ENCODE results near the gene IRF2. TPM values are rescaled to one million over a fixed set of nuclear protein-coding genes. Genes with fewer than 3 reads are reported as not detected.
A peak's percentile ranks its signal among the peaks of the same experiment; 100 is the strongest.

The IRF2 gene
- total and polyA plus RNA-seq, 2 experiments from 2014 or later = 12.8 to 14.2 TPM

DNA sequence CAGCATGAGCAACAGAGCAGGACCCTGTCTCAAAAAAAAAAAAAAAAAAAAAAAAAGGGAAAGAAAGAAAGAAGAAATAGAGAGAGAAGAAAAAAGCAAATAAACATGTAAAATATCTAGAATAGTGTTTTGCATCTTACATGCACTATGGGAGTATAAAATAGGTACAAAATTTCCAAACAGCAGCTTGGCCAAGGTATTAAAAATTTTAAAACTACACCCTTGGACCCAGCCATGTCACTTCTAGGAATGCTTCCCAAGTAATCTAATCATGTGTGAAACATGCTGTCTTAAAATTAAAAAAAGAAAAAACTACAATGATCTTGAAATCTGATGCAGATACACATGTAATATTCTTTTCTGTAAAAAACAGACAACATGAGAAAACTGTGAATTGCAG is 21.6 kb downstream of the IRF2 start:
- Histone ChIP-seq H3K4me2 (ENCODE audit: unreplicated experiment) (peak overlapping the region; percentile 79), H4K20me1 (ENCODE audit: insufficient read depth) (no peaks in the 10 kb centered on the region), H3K4me3 (no peak overlapping the region), H3K9me3 (ENCODE audit: low read depth) (no peaks in the 10 kb centered on the region), H3K36me3 (ENCODE audit: low read depth) (no peaks in the 10 kb centered on the region), H3K79me2 (ENCODE audit: insufficient read depth) (peaks cover 98% of the 10 kb centered on the region), H3K4me1 (ENCODE audit: insufficient read depth) (peaks cover 44% of the 10 kb centered on the region), H3K9ac (no peak overlapping the region), H3K27ac (no peak overlapping the region), H2AFZ (no peak overlapping the region), H3K9me2 (ENCODE audit: insufficient read depth) (no peaks in the 10 kb centered on the region), H3K27me3 (replicated peaks; ENCODE audit: insufficient read depth) (no peaks in the 10 kb centered on the region), H3F3A (ENCODE audit: insufficient read depth) (peaks cover 26% of the 10 kb centered on the region; the same call in 1 of the 2 replicates)
- no peak for TF ChIP-seq EZH2 (IDR thresholded peaks at IDR 0.05; ENCODE audit: insufficient read depth, poor library complexity, severe bottlenecking)
- TF ChIP-seq EZH2phosphoT487 (IDR thresholded peaks at IDR 0.05; ENCODE audit: insufficient read depth, low read depth) = no peak
- in situ Hi-C loops (cut with MboI) = no loop called here
- no peak for DNase-seq

DNA sequence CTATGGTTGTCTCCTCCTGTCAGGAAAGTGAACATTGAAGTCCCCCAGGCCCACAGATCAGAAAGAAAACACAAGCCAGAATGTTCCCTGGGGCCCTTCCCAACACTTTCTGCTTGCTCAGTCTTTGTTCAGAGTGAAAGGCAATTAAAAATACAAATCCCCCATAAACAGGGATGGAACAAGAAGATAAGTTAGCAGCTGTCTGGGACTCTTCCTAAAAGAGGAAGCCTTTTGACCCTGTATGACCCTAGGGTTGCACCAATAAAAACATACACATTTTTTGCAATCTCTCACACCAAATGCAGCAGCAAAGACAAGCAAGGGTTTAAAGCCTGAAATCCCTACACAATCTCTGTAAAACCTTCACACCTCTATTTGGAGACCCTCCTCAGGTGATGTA is 22.6 kb downstream of the IRF2 start:
- H3K4me2 ChIP-seq (ENCODE audit: unreplicated experiment) = no peak overlapping the region
- H2AFZ ChIP-seq = no peak overlapping the region
- peaks cover 98% of the 10 kb centered on the region for H3K79me2 ChIP-seq (ENCODE audit: insufficient read depth)
- peaks cover 37% of the 10 kb centered on the region for H3K4me1 ChIP-seq (ENCODE audit: insufficient read depth)
- no peaks in the 10 kb centered on the region for H3K27me3 ChIP-seq (replicated peaks; ENCODE audit: insufficient read depth)
- no peak for DNase-seq
- no peaks in the 10 kb centered on the region for H3K9me3 ChIP-seq (ENCODE audit: low read depth)
- no peak overlapping the region for H3K27ac ChIP-seq
- no peak overlapping the region for H3K9ac ChIP-seq
- H3K36me3 ChIP-seq (ENCODE audit: low read depth) = no peaks in the 10 kb centered on the region
- no peaks in the 10 kb centered on the region for H3K9me2 ChIP-seq (ENCODE audit: insufficient read depth)
- no peak overlapping the region for H3K4me3 ChIP-seq
- peaks cover 19% of the 10 kb centered on the region for H3F3A ChIP-seq (ENCODE audit: insufficient read depth)
- H4K20me1 ChIP-seq (ENCODE audit: insufficient read depth) = no peaks in the 10 kb centered on the region
- in situ Hi-C loops (cut with MboI) = no loop called here
- TF ChIP-seq EZH2 (IDR thresholded peaks at IDR 0.05; ENCODE audit: insufficient read depth, poor library complexity, severe bottlenecking) = no peak
- TF ChIP-seq EZH2phosphoT487 (IDR thresholded peaks at IDR 0.05; ENCODE audit: insufficient read depth, low read depth) = no peak

DNA sequence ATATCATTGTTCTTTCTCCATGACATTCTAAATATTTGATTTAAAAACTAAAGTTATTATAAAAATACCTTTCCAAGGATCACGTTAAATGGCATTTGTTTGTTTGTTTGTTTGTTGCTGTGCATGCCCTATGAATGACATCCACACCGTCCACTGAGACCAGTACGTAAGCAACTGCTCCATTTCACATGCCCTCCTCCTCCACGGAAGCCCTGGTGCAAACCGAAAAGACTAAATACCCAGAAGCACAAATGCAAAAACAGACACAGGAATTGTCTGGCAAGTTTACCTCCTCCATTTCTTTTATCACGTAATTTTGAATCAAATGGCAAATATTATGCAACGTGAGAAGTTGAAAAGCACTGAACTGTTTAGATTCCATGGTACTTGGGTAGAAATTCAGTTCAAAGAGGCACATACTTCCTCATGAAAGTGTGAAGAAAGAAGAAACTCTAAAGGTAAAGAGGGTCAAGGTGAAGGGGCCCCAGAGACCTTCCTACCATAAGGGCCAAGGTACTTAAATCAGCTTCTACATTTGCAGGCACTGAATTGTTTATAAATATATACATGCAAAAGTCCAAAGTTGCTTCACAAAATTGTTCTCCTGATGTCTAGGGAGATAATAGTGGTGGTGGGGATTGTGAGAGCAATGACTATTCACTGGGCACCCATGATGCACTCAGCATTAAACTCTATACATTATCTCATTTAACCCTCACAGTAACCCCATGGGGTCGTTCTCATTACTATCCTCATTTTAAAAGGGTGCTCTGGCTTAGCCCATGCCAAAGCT is 23.4 kb downstream of the IRF2 start:
- Histone ChIP-seq H3K79me2 (ENCODE audit: insufficient read depth) (peaks cover 98% of the 10 kb centered on the region), H3K27ac (peak overlapping the region; percentile 69), H3K36me3 (ENCODE audit: low read depth) (no peaks in the 10 kb centered on the region), H3K4me1 (ENCODE audit: insufficient read depth) (peaks cover 37% of the 10 kb centered on the region), H3K4me3 (0 out of 2 replicates have a peak overlapping the region, but pooled peaks have one; percentile 0), H2AFZ (no peak overlapping the region), H3K4me2 (ENCODE audit: unreplicated experiment) (peak overlapping the region; percentile 84), H3K9me3 (ENCODE audit: low read depth) (no peaks in the 10 kb centered on the region), H4K20me1 (ENCODE audit: insufficient read depth) (no peaks in the 10 kb centered on the region), H3K9ac (no peak overlapping the region; the same call in 1 of the 2 replicates), H3F3A (ENCODE audit: insufficient read depth) (peaks cover 19% of the 10 kb centered on the region), H3K27me3 (replicated peaks; ENCODE audit: insufficient read depth) (no peaks in the 10 kb centered on the region), H3K9me2 (ENCODE audit: insufficient read depth) (no peaks in the 10 kb centered on the region)
- in situ Hi-C loops (cut with MboI) = no loop called here
- WGBS, 2 experiments (ENCODE audit: low coverage in 1 of 2, low lambda C conversion rate in 2 of 2, missing lambda C conversion rate in 2 of 2) = 38 to 41% methylated on average over 8 of the region's 8 CpGs
- DNase-seq = peak; percentile 40
- no peak for TF ChIP-seq EZH2phosphoT487 (IDR thresholded peaks at IDR 0.05; ENCODE audit: insufficient read depth, low read depth)

DNA sequence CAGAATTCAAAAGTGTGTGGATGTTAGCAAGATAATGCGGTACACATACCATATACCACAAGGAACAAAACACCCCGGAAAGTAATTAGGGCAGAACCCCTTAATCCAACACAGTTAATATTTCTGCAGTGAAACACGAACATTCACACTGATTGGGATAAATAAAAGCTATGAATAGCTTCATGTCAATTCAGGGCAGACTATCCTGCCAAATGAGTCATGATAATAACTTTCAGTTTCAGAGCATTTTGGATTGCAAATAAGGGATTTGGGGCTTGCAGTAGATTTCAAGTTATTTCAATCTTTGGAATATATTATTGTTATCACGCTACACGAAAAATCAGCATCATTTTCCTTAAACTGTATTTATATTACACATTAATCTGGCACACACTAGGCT is 24.3 kb downstream of the IRF2 start:
- TF ChIP-seq EZH2phosphoT487 (IDR thresholded peaks at IDR 0.05; ENCODE audit: insufficient read depth, low read depth) (no peak), EZH2 (IDR thresholded peaks at IDR 0.05; ENCODE audit: insufficient read depth, poor library complexity, severe bottlenecking) (no peak)
- no peaks in the 10 kb centered on the region for H4K20me1 ChIP-seq (ENCODE audit: insufficient read depth)
- no peaks in the 10 kb centered on the region for H3K9me2 ChIP-seq (ENCODE audit: insufficient read depth)
- no peaks in the 10 kb centered on the region for H3K9me3 ChIP-seq (ENCODE audit: low read depth)
- peaks cover 19% of the 10 kb centered on the region for H3F3A ChIP-seq (ENCODE audit: insufficient read depth)
- 1 to 3% methylated on average over 5 of the region's 5 CpGs for WGBS, 2 experiments (ENCODE audit: low coverage in 1 of 2, low lambda C conversion rate in 2 of 2, missing lambda C conversion rate in 2 of 2)
- peaks cover 37% of the 10 kb centered on the region for H3K4me1 ChIP-seq (ENCODE audit: insufficient read depth)
- peak; percentile 88 for DNase-seq
- H3K4me3 ChIP-seq = peak overlapping the region; percentile 55
- no peaks in the 10 kb centered on the region for H3K36me3 ChIP-seq (ENCODE audit: low read depth)
- no peaks in the 10 kb centered on the region for H3K27me3 ChIP-seq (replicated peaks; ENCODE audit: insufficient read depth)
- peak overlapping the region; percentile 54 for H3K9ac ChIP-seq
- H2AFZ ChIP-seq = peak overlapping the region; percentile 10; the same call in 1 of the 2 replicates
- peak overlapping the region; percentile 84 for H3K4me2 ChIP-seq (ENCODE audit: unreplicated experiment)
- peaks cover 99% of the 10 kb centered on the region for H3K79me2 ChIP-seq (ENCODE audit: insufficient read depth)
- peak overlapping the region; percentile 69 for H3K27ac ChIP-seq
- in situ Hi-C loops (cut with MboI) = no loop called here

All from GM23248 (cell line).